HEK293 (cell line): Measurements from ENCODE around the gene BCL11B.
A peak's percentile ranks its signal among the peaks of the same experiment; 100 is the strongest.

Experiments used
- FEZF1 ChIP-seq: fragments of 450-650 bp; formaldehyde crosslinking; IDR thresholded peaks from 2 replicates; pipeline ENCODE4 v1.5.1; 2016; ENCODE audit warnings: missing biosample characterization, missing genetic modification characterization
- KLF7 ChIP-seq: fragments of 450-650 bp; formaldehyde crosslinking; IDR thresholded peaks from 2 replicates; pipeline ENCODE4 v1.5.1; 2016; ENCODE audit warnings: missing biosample characterization, missing genetic modification characterization, borderline replicate concordance
- PBX3 ChIP-seq: sonication (generic); formaldehyde crosslinking; IDR thresholded peaks from 2 replicates; pipeline ENCODE4 v1.8.1; 2022; ENCODE audit warnings: mild to moderate bottlenecking, moderate library complexity, missing genetic modification reagents
- RBAK ChIP-seq: fragments of 450-650 bp; formaldehyde crosslinking; IDR thresholded peaks from 2 replicates; pipeline ENCODE4 v1.5.1; 2016; ENCODE audit warnings: missing biosample characterization, missing genetic modification characterization
- REST ChIP-seq: fragments of 450-650 bp; formaldehyde crosslinking; IDR thresholded peaks from 2 replicates; pipeline ENCODE4 v1.5.1; 2016; ENCODE audit warnings: missing biosample characterization, missing genetic modification characterization
- SP7 ChIP-seq: fragments of 450-650 bp; formaldehyde crosslinking; IDR thresholded peaks from 2 replicates; pipeline ENCODE4 v1.5.1; 2016; ENCODE audit warnings: missing biosample characterization, missing genetic modification characterization
- YY1 ChIP-seq: fragments of 450-650 bp; formaldehyde crosslinking; IDR thresholded peaks from 2 replicates; pipeline ENCODE4 v1.5.1; 2018; ENCODE audit warnings: missing biosample characterization, missing genetic modification characterization
- ZBTB17 ChIP-seq: fragments of 450-650 bp; formaldehyde crosslinking; IDR thresholded peaks from 2 replicates; pipeline ENCODE4 v1.5.1; 2016; ENCODE audit warnings: missing biosample characterization, missing genetic modification characterization
- ZBTB21 ChIP-seq: fragments of 450-650 bp; formaldehyde crosslinking; IDR thresholded peaks from 2 replicates; pipeline ENCODE4 v1.5.1; 2017; ENCODE audit warnings: missing biosample characterization, missing genetic modification characterization
- ZBTB26 ChIP-seq: fragments of 450-650 bp; formaldehyde crosslinking; optimal IDR thresholded peaks from 2 replicates; pipeline ENCODE3; 2016; ENCODE audit warnings: missing biosample characterization, mild to moderate bottlenecking, missing genetic modification characterization
- ZBTB8A ChIP-seq: fragments of 450-650 bp; formaldehyde crosslinking; IDR thresholded peaks from 2 replicates; pipeline ENCODE4 v1.5.1; 2016; ENCODE audit warnings: missing biosample characterization, missing genetic modification characterization
- ZNF341 ChIP-seq: fragments of 450-650 bp; formaldehyde crosslinking; IDR thresholded peaks from 2 replicates; pipeline ENCODE4; 2016; ENCODE audit warnings: low read depth, missing biosample characterization, missing genetic modification characterization
- ZNF488 ChIP-seq: fragments of 450-650 bp; formaldehyde crosslinking; IDR thresholded peaks from 2 replicates; pipeline ENCODE4 v1.5.1; 2016; ENCODE audit warnings: missing biosample characterization, missing genetic modification characterization
- ZNF521 ChIP-seq: fragments of 450-650 bp; formaldehyde crosslinking; IDR thresholded peaks from 2 replicates; pipeline ENCODE4 v1.5.1; 2017; ENCODE audit warnings: missing biosample characterization, mild to moderate bottlenecking, missing genetic modification characterization
- ZNF585B ChIP-seq: fragments of 450-650 bp; formaldehyde crosslinking; IDR thresholded peaks from 2 replicates; pipeline ENCODE4 v1.5.1; 2016; ENCODE audit warnings: missing biosample characterization, missing genetic modification characterization
- ZNF629 ChIP-seq: fragments of 450-650 bp; formaldehyde crosslinking; IDR thresholded peaks from 2 replicates; pipeline ENCODE4 v1.5.1; 2017; ENCODE audit warnings: missing biosample characterization, missing genetic modification characterization
- ZNF76 ChIP-seq: fragments of 450-650 bp; formaldehyde crosslinking; IDR thresholded peaks from 2 replicates; pipeline ENCODE4; 2016; ENCODE audit warnings: low read depth, missing biosample characterization, missing genetic modification characterization, borderline replicate concordance
- ZNF843 ChIP-seq: fragments of 450-650 bp; formaldehyde crosslinking; IDR thresholded peaks from 2 replicates; pipeline ENCODE4 v1.5.1; 2016; ENCODE audit warnings: missing biosample characterization, missing genetic modification characterization
- ZSCAN4 ChIP-seq: fragments of 450-650 bp; formaldehyde crosslinking; IDR thresholded peaks from 2 replicates; pipeline ENCODE4 v1.5.1; 2017; ENCODE audit warnings: missing biosample characterization, missing genetic modification characterization
- TF ChIP-seq, protein P1 (sequence below): fragments of 450-650 bp; formaldehyde crosslinking; IDR thresholded peaks from 2 replicates; pipeline ENCODE4 v1.5.1; 2016; ENCODE audit warnings: missing biosample characterization, missing genetic modification characterization
- TF ChIP-seq, protein P2 (sequence below): fragments of 450-650 bp; formaldehyde crosslinking; IDR thresholded peaks from 2 replicates; pipeline ENCODE4 v1.5.1; 2016; ENCODE audit warnings: missing biosample characterization, missing genetic modification characterization
- TF ChIP-seq, protein P3 (sequence below): fragments of 450-650 bp; formaldehyde crosslinking; IDR thresholded peaks from 2 replicates; pipeline ENCODE4 v1.5.1; 2016; ENCODE audit warnings: missing biosample characterization, missing genetic modification characterization, low read depth
- TF ChIP-seq, protein P4 (sequence below): fragments of 450-650 bp; formaldehyde crosslinking; IDR thresholded peaks from 2 replicates; pipeline ENCODE4 v1.5.1; 2016; ENCODE audit warnings: missing biosample characterization, missing genetic modification characterization

Gene BCL11B

GRCh38 chr14:99164712-99165111 is 107.3 kb downstream of the BCL11B start (continued):
- TF ChIP-seq, protein P1, sequence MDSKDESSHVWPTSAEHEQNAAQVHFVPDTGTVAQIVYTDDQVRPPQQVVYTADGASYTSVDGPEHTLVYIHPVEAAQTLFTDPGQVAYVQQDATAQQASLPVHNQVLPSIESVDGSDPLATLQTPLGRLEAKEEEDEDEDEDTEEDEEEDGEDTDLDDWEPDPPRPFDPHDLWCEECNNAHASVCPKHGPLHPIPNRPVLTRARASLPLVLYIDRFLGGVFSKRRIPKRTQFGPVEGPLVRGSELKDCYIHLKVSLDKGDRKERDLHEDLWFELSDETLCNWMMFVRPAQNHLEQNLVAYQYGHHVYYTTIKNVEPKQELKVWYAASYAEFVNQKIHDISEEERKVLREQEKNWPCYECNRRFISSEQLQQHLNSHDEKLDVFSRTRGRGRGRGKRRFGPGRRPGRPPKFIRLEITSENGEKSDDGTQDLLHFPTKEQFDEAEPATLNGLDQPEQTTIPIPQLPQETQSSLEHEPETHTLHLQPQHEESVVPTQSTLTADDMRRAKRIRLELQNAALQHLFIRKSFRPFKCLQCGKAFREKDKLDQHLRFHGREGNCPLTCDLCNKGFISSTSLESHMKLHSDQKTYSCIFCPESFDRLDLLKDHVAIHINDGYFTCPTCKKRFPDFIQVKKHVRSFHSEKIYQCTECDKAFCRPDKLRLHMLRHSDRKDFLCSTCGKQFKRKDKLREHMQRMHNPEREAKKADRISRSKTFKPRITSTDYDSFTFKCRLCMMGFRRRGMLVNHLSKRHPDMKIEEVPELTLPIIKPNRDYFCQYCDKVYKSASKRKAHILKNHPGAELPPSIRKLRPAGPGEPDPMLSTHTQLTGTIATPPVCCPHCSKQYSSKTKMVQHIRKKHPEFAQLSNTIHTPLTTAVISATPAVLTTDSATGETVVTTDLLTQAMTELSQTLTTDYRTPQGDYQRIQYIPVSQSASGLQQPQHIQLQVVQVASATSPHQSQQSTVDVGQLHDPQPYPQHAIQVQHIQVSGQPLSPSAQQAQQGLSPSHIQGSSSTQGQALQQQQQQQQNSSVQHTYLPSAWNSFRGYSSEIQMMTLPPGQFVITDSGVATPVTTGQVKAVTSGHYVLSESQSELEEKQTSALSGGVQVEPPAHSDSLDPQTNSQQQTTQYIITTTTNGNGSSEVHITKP (tag by site-specific recombination) = peak; percentile 81
- TF ChIP-seq, protein P2, sequence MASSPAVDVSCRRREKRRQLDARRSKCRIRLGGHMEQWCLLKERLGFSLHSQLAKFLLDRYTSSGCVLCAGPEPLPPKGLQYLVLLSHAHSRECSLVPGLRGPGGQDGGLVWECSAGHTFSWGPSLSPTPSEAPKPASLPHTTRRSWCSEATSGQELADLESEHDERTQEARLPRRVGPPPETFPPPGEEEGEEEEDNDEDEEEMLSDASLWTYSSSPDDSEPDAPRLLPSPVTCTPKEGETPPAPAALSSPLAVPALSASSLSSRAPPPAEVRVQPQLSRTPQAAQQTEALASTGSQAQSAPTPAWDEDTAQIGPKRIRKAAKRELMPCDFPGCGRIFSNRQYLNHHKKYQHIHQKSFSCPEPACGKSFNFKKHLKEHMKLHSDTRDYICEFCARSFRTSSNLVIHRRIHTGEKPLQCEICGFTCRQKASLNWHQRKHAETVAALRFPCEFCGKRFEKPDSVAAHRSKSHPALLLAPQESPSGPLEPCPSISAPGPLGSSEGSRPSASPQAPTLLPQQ (tag by site-specific recombination) = no peak
- TF ChIP-seq, protein P3, sequence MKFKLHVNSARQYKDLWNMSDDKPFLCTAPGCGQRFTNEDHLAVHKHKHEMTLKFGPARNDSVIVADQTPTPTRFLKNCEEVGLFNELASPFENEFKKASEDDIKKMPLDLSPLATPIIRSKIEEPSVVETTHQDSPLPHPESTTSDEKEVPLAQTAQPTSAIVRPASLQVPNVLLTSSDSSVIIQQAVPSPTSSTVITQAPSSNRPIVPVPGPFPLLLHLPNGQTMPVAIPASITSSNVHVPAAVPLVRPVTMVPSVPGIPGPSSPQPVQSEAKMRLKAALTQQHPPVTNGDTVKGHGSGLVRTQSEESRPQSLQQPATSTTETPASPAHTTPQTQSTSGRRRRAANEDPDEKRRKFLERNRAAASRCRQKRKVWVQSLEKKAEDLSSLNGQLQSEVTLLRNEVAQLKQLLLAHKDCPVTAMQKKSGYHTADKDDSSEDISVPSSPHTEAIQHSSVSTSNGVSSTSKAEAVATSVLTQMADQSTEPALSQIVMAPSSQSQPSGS (tag by site-specific recombination) = peak; percentile 84
- no peak for TF ChIP-seq ZBTB8A
- peak; percentile 38; the same call in 1 of the 2 replicates for TF ChIP-seq ZBTB21
- peak; percentile 81 for TF ChIP-seq SP7 (tag by site-specific recombination)
- TF ChIP-seq ZBTB17 (tag by site-specific recombination) = no peak
- TF ChIP-seq, protein P4, sequence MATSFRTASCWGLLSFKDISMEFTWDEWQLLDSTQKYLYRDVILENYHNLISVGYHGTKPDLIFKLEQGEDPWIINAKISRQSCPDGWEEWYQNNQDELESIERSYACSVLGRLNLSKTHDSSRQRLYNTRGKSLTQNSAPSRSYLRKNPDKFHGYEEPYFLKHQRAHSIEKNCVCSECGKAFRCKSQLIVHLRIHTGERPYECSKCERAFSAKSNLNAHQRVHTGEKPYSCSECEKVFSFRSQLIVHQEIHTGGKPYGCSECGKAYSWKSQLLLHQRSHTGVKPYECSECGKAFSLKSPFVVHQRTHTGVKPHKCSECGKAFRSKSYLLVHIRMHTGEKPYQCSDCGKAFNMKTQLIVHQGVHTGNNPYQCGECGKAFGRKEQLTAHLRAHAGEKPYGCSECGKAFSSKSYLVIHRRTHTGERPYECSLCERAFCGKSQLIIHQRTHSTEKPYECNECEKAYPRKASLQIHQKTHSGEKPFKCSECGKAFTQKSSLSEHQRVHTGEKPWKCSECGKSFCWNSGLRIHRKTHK (tag by site-specific recombination) = no peak
- no peak for TF ChIP-seq REST (tag by site-specific recombination)
- TF ChIP-seq RBAK (tag by site-specific recombination) = no peak
- TF ChIP-seq YY1 (tag by site-specific recombination) = no peak
- TF ChIP-seq ZNF843 = no peak
- no peak for TF ChIP-seq ZNF341 (tag by site-specific recombination)
- TF ChIP-seq ZNF521 (tag by site-specific recombination) = no peak
- TF ChIP-seq ZNF585B (tag by site-specific recombination) = no peak
- no peak for TF ChIP-seq ZNF76 (tag by site-specific recombination)
- no peak for TF ChIP-seq ZSCAN4 (tag by site-specific recombination)
- no peak for TF ChIP-seq KLF7 (tag by site-specific recombination)
- no peak for TF ChIP-seq ZBTB26 (tag by site-specific recombination)
- no peak for TF ChIP-seq FEZF1 (tag by site-specific recombination)
- TF ChIP-seq ZNF629 (tag by site-specific recombination) = peak; percentile 26; the same call in 1 of the 2 replicates
- TF ChIP-seq PBX3 = no peak
- no peak for TF ChIP-seq ZNF488 (tag by site-specific recombination)
